Left forelimb (tissue), 1 donor: Measurements from ENCODE around the gene STRADB.
"Not testable (repeated sequence)": the region's sequence is repeated elsewhere in the genome, so short reads cannot be mapped to it uniquely, and the experiment has no call there.

Experiments used
- DNase-seq: peaks from one replicate; pipeline ENCODE4 v3.0.0-alpha.2; 2018; ENCODE audit warnings: low spot score

STRADB gene

DNA sequence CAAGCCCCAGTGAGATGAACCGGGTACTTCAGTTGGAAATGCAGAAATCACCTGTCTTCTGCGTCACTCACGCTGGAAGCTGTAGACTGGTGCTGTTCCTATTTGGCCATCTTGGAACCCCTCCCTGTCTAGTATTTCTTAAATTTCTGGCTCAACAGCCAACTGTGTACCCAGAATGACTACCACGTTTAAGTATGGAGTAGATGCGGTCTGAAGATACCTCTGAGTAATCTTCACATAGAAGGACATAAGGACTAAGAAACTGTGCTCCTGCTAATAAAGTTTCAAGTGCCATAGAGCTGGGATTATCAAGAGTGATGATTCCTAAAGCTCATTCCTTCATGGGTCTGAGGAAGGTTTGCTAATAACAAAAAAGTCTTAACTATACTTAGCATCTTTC, 20.7 kb upstream of the STRADB start:
- no peak for DNase-seq

DNA sequence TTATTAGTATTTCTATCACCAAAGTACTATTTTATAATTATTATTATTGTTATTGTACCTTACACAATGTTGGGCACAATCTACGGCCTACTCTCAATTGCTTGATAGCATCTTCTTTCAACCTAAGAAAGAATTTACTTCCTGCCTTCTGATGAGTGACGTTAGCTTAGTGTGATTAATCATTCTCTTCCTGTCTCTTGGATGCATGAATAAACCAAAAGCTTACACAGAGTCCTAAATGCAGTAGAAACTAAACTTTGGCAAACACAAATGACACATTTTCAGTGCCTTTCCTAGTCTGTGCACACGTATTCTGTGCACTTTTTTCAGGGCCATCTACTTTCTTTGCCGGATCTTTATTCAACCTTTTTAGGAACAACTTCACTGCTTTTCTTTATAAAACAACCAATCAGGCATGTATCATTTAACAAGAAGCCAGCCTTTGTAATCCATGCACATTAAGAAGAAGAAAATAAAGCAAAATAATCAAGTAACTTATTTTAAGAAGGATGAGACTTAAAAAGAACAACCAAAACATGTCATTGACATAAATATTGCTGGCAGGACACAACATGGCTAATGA, 19.4 kb upstream of the STRADB start:
- no peak for DNase-seq

DNA sequence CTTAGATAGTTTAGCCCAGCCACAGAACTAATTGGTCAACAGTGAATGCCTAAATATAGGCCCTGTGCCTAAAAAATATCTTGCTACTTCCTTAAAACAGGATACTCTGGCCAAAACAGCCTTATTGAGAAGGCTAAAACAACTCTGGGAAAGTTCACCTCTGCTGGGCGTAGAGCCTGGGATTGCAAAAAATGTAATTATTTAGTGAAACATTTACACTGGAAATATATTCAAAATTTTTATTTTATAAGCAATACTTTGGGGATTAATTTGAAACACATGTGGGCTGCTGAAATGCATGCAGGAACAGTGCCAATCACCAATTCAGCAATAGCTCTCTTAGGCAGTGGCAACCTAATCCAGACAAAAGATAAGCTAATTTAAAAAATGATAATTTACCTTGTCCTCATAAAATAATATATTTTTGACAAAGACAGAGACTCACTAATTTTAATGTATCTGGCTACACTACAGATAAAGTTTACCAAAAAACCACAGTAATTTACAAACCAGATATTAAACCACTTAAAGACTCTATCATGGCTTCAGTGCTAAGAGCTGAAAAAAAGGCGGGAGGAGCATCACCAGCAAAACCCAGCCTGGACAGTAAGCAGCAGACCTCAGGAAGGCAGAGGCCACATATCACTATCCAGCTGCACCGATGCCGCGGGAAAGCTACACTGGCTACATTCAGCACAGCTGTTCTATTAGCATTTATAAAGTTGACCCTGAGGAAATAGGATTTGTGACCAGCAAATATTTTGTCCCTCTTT, 18.7 kb upstream of the STRADB start:
- DNase-seq = no peak

DNA sequence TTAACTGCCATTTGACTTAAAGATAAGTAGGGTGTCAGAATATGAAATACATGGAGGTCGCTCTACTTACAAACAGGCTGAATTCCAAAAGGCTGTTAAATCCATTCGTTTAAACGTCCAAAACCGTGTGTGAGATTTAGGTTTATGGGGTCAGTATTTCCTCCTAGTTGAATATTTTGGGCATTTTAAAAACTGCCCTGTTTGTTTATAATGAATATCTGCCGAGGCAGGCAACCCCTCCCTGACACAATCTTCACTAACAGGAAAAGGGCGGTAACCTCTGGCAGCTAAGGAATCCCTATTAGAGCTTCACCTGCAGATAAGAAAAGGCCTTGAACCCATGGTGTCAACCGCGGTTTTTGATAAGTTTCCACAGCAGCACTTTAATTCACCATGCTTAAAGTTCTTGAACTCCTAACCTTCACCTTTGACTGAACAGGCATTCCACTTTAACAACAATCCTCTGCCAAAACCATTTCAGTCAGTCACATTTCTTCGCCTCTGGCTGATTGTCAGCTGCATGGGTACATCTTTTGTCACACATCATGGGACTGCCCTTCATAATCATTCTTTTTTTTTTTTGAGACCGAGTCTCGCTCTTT, 18.0 kb upstream of the STRADB start:
- no peak for DNase-seq

DNA sequence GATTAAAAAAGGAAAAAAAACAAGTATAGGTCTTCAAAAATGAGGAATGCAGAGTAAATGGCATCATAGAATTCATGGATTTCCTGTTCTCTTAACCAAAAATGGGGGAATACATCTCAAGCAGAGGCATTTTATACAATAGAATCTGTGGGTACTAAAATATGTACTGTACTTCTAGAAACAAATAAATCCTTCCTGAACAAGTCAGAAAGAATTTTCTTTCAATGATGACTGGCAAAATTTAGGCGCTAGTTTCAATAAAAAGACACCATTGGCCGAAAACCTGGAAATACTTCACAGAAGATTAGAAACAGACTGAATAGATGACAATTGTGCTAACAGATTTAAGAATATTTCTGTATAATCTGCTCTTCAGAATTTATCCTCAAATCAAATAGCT, 15.4 kb upstream of the STRADB start:
- DNase-seq = no peak

DNA sequence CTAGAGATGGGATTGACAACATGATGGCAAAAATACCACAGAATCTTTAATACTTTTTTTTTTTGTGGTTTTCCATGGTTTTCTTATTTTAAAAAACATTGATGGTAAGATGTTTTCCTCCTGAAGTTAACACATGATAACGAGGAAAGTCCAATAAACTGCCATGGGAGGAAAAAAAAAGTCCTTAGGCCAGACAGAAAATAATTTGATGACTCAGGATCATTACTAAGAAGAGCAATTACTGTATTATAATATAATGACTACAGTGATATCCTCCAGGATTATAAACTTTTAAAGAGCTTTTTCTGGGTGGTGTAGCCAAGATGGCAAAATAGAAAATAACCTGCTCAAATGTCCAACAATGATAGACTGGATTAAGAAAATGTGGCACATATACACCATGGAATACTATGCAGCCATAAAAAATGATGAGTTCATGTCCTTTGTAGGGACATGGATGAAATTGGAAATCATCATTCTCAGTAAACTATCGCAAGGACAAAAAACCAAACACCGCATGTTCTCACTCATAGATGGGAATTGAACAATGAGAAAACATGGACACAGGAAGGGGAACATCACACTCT, 12.1 kb upstream of the STRADB start:
- not testable (repeated sequence) for DNase-seq

DNA sequence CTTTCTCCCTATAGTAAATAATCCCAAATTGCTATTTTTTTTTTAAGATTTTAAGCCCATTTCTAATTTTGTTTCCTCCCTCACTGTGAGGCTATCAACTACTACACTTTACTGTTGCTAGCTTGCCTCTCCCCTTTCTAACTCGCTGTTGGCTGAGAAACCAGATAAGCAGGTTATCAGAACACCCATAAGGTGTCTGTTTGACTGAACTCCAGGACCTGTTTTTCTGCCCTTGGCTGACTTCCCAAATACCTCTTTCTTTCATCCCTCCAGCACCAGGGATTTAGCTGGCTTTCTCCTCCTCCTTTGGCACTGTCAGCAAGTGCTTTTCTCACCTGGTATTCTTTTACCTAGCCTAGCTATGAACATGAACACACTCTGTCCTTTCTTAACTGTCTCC, 11.4 kb upstream of the STRADB start:
- DNase-seq = no peak

DNA sequence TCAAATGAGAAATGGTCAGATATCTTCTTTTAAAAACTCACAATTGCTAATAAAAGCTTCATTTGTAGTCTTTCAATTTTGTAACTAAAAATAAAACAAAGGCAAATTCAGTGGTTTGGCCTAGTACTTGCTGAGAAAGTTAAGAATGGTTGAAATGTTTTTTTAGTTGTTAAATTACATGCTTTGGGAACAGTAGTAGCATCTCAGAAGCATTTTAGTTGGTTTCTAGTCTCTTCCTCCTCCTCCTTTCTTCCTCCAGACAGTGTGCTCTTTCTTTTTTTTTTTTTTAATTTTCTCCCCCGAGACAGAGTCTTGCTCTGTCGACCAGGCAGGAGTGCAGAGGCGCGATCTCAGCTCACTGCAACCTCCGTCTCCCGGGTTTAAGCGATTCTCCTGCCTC, 10.1 kb upstream of the STRADB start:
- DNase-seq = no peak

DNA sequence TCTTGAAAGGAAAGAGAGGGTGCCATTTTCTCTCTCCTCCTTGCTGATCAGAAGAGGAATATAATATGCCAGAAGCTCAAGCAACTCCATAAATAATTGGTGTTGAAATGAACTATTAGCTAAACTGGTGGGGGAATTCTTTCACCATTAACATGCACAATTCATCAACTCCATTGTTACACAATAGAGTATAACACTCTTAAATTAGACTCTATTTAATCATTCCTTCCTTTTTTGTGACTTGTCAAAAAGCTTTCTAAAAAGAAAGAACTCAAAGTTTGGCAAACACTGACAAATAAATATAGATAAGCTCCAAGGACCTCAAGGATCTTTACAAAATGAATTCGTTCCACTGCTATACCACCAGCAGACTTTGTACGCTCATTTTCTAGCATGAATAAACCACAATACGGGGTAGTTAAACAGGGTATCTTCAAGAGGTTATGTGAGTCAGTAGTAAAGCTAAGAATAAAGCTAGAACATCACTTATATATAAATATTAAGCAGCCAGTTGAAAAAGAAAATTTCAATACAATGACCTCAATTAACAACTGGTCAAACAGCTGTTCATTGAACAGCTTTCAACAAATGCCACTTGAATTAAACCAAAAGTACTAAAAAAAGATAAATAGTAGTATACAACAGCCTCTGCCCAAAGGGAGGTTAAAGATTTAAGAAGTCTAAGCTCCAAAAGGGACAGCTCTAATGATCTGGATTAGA, 6.6 kb upstream of the STRADB start:
- DNase-seq = no peak

DNA sequence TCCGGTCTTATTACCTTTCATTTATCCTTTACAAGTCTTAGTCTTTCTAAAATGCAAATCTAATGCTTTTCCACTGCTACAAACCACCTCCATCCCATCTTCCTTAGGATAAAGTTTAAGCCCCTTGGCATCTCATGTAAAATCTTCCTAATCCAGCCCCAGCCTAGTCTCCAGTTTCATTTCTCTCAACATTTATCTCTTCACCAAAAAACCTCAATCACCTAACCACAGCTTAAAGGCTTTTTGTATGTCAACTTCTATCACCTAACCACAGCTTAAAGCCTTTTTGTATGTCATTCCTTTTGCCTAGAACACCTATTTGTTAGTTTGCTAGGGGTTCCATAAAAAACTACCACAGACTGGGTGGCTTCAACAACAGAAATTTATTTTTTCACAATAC, 4.5 kb upstream of the STRADB start:
- DNase-seq = no peak

DNA sequence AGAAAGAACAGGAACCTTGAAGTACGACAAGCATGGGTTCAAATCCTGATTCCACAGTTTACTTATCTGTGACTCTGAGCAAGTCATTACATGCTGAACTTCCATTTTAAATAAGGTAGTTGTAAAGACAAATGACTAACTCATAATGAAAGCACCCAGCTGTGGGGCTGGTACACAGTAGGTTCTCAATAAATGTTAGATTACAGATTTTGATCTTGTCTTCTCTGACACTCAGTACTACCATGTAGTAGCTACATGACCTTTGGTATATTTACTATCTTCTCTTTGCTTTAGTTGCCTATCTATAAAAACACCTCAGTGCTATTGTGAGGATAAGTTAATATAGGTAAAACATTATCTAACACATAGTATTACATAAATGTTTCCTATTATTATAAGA, 3.5 kb upstream of the STRADB start:
- DNase-seq = no peak

DNA sequence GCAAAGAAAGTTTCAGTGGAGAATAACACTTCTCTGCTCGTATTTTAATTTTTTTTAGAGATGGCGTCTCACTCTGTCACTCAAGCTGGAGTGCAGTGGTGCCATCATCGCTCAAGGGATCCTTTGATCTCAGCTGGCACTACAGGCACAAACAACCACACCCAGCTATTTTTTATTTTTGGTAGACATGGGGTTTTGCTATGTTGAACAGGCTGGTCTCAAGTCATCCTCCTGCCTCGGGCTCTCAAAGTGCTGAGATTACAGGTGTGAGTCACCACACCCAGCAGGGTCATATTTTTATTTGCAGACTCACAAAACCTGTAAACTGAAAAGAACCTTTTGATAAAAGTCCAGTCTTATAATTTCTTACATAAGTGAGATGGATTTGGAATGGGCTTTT, 2.8 kb upstream of the STRADB start:
- DNase-seq = no peak

DNA sequence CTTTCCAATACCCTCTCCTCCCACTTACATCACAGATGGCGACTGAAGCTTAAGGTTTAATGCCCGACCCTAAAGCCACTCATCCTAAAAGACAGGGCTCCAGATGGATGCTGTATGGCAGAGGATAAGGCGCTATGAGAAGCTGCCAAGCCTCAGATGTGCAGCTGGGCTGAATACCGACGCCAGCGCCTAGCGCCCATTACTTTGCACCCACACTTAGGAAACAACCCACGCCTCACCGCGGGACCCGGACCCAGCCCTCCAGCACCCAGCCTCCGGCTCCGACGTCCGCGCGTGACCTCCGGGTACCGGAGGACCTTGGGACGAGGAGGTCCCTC, 617 bp upstream of the STRADB start:
- no peak for DNase-seq

DNA sequence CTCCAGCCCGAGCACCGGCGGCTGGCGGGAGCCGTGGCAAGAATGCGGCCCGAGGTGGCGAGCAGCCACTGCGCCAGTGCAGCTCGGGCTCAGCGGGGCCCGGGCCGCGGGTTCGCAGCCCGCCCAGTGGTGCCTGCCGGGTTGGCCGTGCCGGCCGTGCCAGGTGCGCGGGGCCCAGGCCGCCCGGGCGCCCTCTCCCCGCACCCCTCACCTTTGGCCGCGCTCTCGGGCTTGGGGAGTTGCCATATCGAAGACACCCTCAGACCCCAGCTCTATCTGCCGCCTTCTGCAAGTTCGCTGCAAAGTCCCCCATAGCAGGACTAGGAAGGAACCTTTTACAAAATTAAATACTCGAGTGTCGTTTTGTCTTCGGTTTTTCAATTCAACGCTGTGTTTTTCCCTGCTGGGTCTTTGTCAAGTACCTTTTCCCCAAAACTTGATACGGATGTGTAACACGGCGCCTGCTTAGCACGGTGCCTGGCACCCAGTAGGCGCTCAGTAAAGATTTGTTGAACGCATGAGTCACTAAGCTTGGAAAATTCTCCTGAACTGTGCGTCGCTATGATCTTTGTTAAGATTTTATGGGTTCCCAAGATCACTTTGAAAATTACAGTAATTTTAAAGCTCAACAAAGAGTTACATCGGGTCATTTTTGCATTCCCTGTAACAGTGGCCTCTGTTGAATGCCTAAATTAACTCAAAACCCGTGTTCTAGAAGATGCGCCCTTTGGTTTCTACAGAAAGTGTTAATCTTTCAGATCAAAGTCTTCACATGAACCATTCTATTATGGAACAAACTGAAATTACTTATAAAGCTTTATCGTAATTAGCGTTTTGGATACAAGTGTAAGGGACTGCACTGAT, 750 bp downstream of the STRADB start:
- no peak for DNase-seq

DNA sequence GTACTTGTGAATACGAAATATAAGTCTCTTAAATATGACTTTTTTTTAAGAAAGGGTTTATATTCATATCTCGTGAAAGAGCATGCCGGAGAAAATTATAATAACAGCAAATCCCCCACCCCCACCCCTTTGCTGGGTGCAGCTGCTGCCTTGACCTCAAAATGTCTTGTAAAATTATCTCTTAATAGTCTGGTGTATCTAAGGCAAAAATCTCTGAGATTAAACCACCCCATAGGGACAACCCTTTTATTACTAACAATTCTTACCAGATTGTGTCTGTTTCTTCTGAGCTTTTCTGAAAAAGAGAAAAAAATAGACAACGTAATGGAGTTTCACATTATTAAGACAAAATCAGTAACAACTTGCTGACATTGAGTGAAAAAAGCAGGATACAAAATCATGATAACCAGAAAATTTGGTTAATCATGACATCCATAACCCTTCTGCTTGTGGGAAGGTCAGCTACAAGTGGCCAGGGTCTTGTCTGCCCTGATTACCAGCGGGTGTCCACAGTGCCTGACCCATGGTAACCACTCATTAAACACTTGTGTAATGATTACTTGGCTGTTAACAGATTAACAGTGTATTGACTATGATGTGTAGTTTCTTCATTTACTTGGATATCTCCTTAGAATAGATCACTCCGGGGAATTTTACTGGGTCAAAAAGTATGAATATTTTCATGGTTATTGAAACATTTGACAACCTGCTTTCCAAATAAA, 1.5 kb downstream of the STRADB start:
- no peak for DNase-seq

DNA sequence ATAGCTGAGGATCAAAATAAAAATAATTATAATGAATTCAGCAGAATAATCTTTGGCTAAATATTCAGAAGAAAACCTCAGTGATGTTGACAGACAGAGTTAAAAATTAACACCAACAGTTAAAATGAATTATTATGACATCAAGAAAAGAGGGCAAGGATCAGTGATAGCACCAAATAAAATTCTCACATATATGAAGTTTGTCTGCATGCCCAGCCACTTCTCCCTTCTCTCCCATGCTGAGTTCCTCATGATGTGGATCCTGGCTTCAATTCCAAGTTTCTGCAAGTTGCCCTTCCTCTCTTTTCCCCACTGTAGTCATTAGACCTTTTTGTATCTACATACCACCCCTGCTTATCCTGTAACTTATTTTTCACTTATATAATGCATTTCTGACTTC, 6.8 kb downstream of the STRADB start:
- DNase-seq = no peak

DNA sequence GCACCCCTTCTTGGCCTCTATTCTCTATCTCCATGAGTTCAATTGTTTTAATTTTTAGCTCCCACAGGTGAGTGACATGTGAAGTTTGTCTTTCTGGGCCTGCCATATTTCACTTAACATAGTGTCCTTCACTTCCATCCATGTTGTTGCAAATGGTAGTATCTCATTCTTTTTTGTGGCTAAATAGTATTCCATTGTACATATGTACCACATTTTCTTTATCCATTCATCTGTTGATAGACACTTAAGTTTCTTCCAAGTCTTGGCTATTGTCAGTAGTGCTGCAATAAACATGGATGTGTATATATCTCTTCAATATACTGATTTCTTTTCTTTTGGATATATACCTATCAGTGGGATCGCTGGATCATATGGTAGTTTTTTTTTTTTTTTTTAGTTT, 9.0 kb downstream of the STRADB start:
- DNase-seq = no peak

DNA sequence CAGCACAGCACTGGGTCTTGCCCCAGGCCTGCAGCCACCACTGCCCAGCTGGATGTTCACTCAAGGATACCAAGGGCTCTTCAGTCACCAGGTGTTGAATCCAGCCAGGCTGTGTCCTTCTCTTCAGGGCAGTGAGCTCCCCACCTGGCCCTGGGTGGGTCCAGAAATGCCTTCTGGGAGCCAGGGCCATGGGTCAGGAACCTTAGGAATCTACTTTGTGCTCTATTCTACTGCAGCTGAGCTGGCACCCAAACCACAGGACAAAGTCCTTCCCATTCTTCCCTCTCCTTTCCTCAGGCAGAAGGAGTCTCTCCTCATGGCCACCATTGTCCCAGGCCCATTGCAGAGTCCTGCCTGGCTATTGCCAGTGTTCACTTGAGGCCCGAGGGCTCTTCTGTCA, 13.0 kb downstream of the STRADB start:
- DNase-seq = no peak

DNA sequence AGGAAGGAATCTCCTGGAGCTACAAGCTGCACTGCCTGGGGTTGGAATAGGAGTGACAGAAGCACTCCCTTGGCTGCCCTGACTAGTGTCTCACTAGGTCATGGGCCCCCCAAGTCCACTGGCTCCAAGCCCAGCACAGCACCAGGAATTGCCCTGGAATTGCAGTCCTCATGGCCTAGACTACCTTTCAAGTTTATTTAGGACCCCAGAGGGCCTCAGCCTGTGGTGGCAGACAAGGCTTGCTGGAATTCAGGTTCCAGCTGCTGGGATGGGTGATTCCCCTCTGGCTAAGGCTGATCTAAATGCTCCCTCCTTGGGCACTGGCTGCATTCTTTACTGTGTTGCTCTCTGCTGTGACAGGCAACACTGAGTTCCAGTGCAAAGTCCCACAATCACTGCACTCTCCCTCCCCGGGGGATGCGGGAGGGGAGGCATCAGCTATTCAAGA, 14.0 kb downstream of the STRADB start:
- no peak for DNase-seq

DNA sequence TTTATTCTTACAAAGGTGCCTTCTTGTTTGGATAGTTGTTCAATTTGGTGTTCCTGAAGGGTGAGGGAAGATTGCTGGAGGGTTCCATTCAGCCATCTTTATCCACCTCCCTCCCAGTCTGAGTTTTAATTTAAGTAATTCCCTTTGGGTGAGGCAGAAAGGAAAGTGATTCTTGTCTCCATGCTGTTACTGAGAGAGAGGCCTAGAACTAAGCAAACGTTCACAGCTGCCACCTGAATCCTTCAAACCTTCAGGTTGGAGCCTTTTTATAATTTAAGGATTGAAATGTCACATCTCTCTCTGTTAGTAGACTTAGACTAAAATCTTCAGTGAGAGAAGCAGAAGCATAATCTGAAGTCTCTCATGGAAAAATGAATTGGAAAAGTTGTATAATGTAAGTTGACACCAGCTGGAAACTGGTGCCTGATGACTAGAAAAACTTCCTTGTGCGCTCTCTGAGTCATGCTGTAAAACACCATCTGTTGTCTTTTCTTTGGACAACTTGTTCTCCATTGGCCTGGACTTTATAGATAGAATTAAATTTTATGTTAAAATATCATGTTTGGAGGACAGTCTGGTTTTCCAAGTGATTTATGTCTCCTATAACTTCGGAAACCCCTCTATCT, 14.6 kb downstream of the STRADB start:
- no peak for DNase-seq

DNA sequence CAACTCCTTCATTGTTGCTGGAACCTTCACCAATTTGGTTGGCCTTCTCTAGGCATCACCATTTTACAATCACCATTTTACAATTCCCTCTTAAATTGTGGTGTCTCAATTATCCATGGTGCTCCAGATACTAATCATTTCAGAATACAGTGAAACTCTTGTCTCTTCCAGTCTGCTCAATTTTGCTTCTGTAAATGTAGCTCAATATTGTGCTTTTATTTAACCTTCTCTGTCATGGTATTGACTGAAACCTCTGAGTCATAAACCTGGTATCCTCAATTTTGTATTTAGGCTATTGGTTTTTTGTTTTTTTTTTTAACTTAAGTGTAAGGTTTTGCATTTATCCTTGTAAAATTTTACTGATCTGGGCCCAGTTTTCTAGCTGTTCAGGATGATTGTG, 16.1 kb downstream of the STRADB start:
- no peak for DNase-seq
